GM19099 (cell line): ENCODE measurements around the gene TCEA3.

Source experiments
- POLR2A ChIP-seq: IDR thresholded peaks from 3 replicates; pipeline ENCODE4 v1.6.1; 2011; ENCODE audit warnings: low read depth; ENCODE audit not compliant: insufficient read length; ENCODE audit errors: extremely low read depth

Gene TCEA3

GRCh38 chr1:23392125-23392855 is 32.3 kb downstream of the TCEA3 start:
- no peak for TF ChIP-seq POLR2A

DNA sequence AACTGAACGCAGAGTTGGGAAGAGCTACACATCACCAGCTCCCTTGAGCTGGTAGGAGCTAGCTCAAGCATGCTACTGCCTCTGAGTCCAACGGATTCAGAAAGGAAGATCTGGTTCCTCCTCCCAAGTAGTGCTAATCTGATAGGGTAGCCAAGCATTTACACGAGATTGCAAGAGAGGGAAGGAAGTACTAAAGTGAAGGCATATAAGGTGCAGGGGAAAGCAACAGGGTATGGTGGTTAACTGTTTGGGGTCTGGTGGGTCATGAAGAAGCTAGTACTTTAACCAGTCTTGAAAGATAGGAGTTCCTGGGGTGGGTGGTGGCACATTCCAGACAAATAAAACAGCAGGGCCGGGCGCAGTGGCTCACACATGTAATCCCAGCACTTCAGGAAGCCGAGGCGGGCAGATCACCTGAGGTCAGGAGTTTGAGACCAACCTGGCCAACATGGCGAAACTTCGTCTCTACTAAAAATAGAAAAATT is 34.7 kb downstream of the TCEA3 start:
- no peak for TF ChIP-seq POLR2A

GRCh38 chr1:23387494-23387893 is 37.1 kb downstream of the TCEA3 start:
- TF ChIP-seq POLR2A, result no peak

DNA sequence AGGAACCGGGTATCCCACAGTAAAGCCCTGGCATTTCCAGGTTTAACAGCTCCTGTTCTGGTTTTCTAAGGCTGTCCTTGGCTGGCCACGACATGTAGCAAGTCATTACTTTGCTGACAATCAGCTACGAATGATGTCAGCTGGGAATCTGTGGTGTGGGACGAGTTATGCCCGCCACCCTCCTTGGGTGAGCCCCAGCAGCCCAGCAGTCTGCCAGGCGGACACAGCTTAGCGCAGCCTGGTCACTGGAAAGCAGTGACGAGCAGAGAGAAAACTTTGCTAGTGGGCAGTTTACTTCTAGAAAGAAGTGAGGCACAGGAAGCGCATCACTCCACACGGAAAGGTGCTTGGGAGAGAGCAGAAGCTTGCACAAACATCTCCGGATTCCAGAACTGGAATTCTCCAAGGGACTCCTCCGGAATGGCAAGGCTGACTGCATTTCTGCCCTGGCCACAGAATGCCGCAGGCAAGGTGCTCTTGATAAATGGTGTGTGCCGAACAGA is 39.4 kb downstream of the TCEA3 start:
- TF ChIP-seq POLR2A, result no peak

- no peak for TF ChIP-seq POLR2A
Observed at GRCh38 chr1:23384312-23385058, 40.1 kb downstream of the TCEA3 start.

DNA sequence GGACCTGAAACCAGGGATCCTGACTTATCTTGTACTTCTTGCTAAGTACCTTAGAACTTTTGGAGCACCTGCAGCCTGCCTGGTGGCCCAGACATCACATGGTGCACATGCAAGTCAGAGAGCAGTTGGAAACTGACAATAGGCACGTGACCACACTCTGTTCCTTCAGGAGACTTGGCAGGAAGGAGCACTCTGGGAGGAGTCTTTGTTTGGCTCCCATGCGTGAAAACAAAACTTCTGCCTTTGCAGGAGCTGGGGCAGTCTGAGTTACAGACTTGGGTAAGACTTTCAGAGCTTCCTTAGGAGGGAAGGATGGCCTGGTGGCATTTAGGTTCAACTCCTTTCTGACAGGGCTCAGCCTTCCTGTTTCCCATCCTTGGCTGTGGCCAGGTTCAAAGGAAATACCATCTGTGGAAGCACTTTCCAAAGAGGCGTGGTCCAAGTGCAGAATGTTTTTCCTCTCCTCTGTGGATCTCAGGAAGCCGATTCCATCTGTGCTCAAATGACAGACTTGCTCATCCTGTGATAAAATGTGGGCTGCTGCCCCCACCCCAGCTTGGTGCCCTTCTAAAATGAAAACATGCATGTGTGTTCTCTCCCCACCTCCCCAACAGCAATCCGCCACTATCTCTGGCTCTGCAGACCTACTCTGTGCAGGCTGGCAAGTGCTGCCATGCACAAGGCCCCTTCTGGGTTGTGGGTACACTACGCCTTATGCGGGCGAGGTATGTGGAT is 40.8 kb downstream of the TCEA3 start:
- TF ChIP-seq POLR2A, result no peak

DNA sequence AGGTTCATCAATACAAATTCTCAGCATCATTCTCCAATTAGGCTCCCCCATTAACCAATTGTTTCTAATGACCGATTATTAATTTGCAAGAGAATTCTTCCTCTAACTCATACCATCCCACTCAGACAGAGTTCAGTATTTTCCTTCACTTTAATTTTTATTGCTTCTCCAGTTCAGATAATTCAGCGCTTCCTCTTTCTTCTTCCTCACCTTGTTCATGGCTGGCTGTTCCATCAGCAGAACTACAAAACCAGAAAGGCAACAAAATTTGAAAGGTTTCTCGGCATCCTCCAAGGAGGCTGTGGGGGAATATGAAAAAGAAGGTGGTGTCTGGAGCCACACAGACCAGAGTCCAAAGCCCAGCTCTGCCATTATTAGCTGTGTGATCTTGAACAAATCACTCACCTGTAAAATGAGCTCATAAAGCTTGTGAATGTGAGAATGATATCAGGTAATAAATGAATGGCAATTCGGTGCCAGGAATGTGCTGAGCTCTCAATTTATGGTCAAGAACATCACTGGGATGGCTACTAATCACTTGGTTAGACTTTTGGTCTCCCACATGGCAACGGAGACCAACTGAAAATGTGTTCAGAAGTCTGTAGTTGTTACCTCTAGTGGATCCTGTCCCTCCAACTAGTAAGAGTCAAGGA is 43.2 kb downstream of the TCEA3 start:
- TF ChIP-seq POLR2A, result no peak

GRCh38 chr1:23380719-23381118 is 43.8 kb downstream of the TCEA3 start:
- TF ChIP-seq POLR2A, result no peak

GRCh38 chr1:23376890-23377811 is 47.4 kb downstream of the TCEA3 start:
- no peak for TF ChIP-seq POLR2A

GRCh38 chr1:23371987-23372880 is 52.3 kb downstream of the TCEA3 start:
- no peak for TF ChIP-seq POLR2A

- no peak for TF ChIP-seq POLR2A
Observed at GRCh38 chr1:23370709-23371584, 53.6 kb downstream of the TCEA3 start.

DNA sequence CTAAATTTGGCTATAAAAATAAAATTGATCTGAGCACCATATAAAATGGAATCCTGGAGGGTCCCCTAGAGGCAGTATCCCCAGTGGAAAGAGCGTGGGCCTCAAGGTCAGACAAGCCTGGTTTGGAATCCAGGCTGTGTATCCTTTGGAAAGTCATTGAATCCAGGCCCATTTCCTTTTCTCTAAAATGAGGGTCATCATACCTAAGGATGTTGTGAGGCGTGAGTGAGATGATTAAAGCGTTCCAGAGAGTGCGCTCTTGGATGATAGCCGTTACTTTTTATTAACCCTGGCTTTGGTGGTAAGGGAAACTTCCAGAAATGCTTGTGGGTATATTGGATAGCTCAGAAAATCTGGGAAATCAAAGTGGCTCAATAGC is 54.2 kb downstream of the TCEA3 start:
- TF ChIP-seq POLR2A, result no peak
